ENCODE measurements around the gene OPCML. TPM values are rescaled to one million over a fixed set of nuclear protein-coding genes. Genes with fewer than 3 reads are reported as not detected.

The OPCML gene
- total RNA-seq, 4 donors from 2014 or later, result 0.16 TPM; not detected in 3

DNA sequence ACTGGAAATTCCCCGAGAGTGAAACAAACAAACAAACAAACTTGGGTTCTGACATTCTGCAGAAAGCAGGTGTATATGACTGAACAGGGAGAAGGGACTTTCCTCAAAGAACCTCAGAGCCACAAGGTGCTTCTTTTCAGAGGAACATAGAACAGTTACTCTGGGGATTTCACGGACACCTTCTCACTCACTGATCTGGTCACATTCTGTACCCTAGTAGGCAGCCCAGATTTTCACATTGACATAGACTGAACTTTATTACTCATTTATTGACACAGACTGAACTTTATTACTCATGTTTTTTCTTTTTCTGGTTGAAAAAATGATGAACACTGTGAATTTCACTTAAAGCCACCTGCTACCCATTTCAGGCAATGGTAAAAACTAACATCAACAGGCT lies 263.0 kb downstream of the OPCML start:
- H3K4me3 ChIP-seq (ENCODE audit: low read depth, poor library complexity, severe bottlenecking), result no peak overlapping the region
- 81 to 84% methylated on average over 2 of the region's 2 CpGs for WGBS, 2 donors
- intact Hi-C loops (cut with DNase I; ENCODE audit: low total_unique reads), result no loop called here
- no peak for DNase-seq (ENCODE audit: low spot score in 2 of 2)
- no peak for TF ChIP-seq POLR2A (IDR thresholded peaks at IDR 0.05)
- TF ChIP-seq, protein P1, sequence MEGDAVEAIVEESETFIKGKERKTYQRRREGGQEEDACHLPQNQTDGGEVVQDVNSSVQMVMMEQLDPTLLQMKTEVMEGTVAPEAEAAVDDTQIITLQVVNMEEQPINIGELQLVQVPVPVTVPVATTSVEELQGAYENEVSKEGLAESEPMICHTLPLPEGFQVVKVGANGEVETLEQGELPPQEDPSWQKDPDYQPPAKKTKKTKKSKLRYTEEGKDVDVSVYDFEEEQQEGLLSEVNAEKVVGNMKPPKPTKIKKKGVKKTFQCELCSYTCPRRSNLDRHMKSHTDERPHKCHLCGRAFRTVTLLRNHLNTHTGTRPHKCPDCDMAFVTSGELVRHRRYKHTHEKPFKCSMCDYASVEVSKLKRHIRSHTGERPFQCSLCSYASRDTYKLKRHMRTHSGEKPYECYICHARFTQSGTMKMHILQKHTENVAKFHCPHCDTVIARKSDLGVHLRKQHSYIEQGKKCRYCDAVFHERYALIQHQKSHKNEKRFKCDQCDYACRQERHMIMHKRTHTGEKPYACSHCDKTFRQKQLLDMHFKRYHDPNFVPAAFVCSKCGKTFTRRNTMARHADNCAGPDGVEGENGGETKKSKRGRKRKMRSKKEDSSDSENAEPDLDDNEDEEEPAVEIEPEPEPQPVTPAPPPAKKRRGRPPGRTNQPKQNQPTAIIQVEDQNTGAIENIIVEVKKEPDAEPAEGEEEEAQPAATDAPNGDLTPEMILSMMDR (IDR thresholded peaks at IDR 0.05), result no peak

- intact Hi-C loops (cut with DNase I; ENCODE audit: low total_unique reads), result no loop called here
- TF ChIP-seq, protein P1 (IDR thresholded peaks at IDR 0.05), result no peak
- no peak for TF ChIP-seq POLR2A (IDR thresholded peaks at IDR 0.05)
- no peak overlapping the region for H3K4me3 ChIP-seq (ENCODE audit: low read depth, poor library complexity, severe bottlenecking)
- WGBS, 2 donors, result 41 to 45% methylated on average over 6 of the region's 6 CpGs
- no peak for DNase-seq (ENCODE audit: low spot score in 2 of 2)
Measured at GRCh38 chr11:133266986-133267385, 265.3 kb downstream of the OPCML start.

- 63 to 69% methylated on average over 11 of the region's 11 CpGs for whole genome bisulfite sequencing, 2 donors
- H3K4me3 ChIP-seq (ENCODE audit: low read depth, poor library complexity, severe bottlenecking), result no peak overlapping the region
- TF ChIP-seq, protein P1 (IDR thresholded peaks at IDR 0.05), result no peak
- no peak for TF ChIP-seq POLR2A (IDR thresholded peaks at IDR 0.05)
- DNase-seq (ENCODE audit: low spot score in 2 of 2), result no peak
- intact Hi-C loops (cut with DNase I; ENCODE audit: low total_unique reads), result no loop called here
Measured at GRCh38 chr11:133265530-133266035, 266.7 kb downstream of the OPCML start.

DNA sequence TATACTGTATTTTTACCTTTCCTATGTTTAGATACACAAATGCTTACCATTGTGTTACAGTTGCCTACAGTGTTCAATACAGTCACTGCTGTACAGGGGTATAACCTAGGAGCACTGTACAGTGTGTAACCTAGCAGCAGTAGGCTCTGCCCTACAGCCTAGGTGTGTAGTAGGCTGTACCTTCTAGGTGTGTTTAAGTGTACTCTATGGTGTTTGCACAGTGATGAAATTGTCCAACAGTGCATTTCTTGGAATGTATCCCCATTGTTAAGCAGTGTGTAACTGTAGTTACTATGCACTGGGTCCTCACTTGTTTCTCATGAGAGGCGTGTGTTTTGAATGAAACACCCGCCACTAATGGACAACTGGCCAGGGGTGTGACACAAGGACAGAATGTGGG lies 269.0 kb downstream of the OPCML start:
- WGBS, 2 donors, result 82 to 88% methylated on average over 2 of the region's 2 CpGs
- TF ChIP-seq, protein P1 (IDR thresholded peaks at IDR 0.05), result no peak
- TF ChIP-seq POLR2A (IDR thresholded peaks at IDR 0.05), result no peak
- H3K4me3 ChIP-seq (ENCODE audit: low read depth, poor library complexity, severe bottlenecking), result no peak overlapping the region
- no peak for DNase-seq (ENCODE audit: low spot score in 2 of 2)
- intact Hi-C loops (cut with DNase I; ENCODE audit: low total_unique reads), result no loop called here

DNA sequence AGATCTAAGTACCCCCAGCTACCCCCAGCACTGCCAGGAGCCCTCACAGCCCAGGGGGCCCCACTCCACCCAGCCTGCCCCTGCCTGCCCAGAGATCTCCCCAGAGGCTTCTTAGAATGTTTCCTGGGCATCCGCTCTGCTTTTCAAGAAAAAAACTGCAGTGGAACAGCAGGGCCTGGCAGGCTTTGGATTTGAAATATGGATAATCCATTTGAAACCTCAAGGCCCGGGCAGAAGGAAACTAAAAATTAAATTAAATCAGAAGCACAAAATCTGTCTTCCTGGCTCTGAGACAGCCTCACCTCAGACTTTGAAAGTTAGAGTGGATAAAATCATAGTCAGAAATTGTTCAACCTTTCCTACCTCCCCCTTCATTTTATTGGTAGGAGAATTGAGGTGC lies 273.6 kb downstream of the OPCML start:
- intact Hi-C loops (cut with DNase I; ENCODE audit: low total_unique reads), result no loop called here
- TF ChIP-seq, protein P1 (IDR thresholded peaks at IDR 0.05), result no peak
- no peak for TF ChIP-seq POLR2A (IDR thresholded peaks at IDR 0.05)
- 77 to 78% methylated on average over 2 of the region's 2 CpGs for WGBS, 2 donors
- no peak for DNase-seq (ENCODE audit: low spot score in 2 of 2)
- no peak overlapping the region for H3K4me3 ChIP-seq (ENCODE audit: low read depth, poor library complexity, severe bottlenecking)

DNA sequence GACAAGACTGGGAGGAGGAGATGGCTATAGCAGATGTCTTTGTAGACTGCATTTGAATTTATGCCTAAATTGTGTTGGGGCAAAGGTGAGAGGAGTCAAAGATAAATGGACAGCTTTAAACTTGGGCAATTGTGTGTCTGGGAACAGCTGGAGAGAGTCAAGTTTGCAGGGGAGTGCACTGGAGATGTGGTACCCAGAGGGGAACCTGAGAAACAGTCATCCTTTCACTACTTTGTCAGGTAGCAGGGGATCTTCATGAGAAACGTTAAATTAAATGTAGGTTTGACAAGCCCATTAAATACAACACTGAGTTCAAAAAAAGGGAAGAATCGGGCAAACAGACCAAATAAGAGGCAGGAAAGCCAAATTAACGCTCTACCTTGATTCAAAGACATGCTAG lies 277.7 kb downstream of the OPCML start:
- no peak for DNase-seq (ENCODE audit: low spot score in 2 of 2)
- no peak overlapping the region for H3K4me3 ChIP-seq (ENCODE audit: low read depth, poor library complexity, severe bottlenecking)
- no peak for TF ChIP-seq POLR2A (IDR thresholded peaks at IDR 0.05)
- TF ChIP-seq, protein P1 (IDR thresholded peaks at IDR 0.05), result no peak
- intact Hi-C loops (cut with DNase I; ENCODE audit: low total_unique reads), result no loop called here
- 51 to 68% methylated on average over 3 of the region's 3 CpGs for WGBS, 2 donors

All from lower leg skin (tissue), 4 donors.